C1 segment of cervical spinal cord (tissue), 14 donors: ENCODE measurements around the gene UBE2A.

Experiments used
- DNase-seq, 14 donors: peaks; one replicate each; lab custom pipeline; 2025; lab: John Stamatoyannopoulos, UW

The UBE2A gene

DNA sequence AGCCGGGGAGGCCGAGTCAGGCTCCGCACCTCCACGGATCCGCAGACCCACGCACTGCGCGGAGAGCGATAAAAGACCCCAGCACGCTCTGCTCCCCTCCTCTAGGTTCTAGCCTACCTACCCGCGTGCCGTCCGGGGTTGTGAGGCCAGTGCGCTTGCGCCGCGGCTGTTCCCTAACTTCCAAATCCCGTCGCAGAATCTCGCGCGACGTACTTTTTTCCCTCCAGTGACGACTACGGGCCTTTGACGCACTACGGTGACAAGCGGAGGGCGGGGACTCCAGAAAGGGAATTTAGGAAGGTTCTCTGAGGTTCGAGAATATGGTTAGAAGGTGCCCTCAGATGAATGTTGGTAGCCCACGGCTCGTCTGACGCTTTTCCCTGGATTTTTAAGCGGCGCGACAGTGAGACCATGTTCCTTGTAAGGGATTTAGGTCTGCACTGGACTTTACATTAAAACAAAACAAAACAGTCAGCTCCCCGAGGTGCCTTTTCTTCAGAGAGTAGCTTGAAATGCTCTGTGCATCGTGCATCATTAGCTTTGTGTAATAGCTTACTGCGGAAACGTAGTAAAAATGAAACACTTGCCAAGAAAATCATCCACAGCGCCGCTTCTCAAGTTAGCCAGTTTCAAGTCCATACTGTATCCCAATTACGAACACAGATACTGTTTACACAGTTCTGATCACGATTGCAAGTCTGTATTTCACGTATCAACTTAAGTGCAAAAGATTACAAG lies 32.1 kb downstream of the UBE2A start, which contains the start of gene NKRF:
NKRF (minus strand) TSS at position 145 of the 738 bp plus-strand sequence.
- DNase-seq, result peak; percentile 12 to 87 (median 74)

GRCh38 chrX:119607018-119607389 lies 32.6 kb downstream of the UBE2A start:
- DNase-seq, result no peak

GRCh38 chrX:119614776-119615175 lies 40.4 kb downstream of the UBE2A start:
- DNase-seq, result no peak

GRCh38 chrX:119617517-119618164 lies 43.3 kb downstream of the UBE2A start:
- DNase-seq, result no peak

DNA sequence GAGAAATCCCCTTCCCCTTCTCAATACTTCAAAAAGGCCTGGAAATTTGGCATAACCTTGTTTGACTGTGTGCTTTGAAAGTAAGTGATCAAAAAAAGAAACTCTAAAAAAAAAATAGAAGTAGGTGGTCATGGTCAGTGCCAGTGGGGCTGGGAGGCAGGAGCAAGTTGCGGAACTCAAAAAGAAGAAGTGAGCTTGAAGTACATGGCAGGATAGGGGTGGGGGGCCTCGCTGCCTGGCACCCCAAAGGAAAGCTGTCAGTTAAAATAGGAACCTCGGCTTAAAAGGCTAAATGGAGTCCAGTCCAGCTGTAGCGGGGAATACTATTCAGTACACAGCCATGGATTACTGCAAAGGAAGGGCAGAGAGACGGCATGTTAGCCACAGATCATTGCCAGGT lies 44.1 kb downstream of the UBE2A start:
- peak in 4 of 14 donors; percentile 5 to 18 (median 7) for DNase-seq

GRCh38 chrX:119622356-119623232 lies 48.2 kb downstream of the UBE2A start:
- DNase-seq, result no peak

DNA sequence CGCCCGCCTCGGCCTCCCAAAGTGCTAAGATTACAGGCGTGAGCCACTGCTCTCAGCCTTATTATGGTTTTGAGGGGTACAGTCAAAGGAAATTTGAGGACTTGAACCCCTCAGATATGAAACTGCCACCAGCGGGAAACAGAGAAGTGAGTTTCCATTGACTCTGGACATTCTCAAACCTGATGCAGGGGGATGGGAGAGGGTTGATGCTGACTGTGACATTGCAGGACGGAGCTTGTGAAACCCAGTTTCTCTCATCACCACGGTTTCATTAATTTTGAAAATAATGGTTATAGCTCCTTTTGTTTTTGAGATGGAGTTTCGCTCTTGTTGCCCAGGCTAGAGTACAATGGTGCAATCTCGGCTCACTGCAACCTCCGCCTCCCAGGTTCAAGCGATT lies 50.1 kb downstream of the UBE2A start:
- no peak for DNase-seq

DNA sequence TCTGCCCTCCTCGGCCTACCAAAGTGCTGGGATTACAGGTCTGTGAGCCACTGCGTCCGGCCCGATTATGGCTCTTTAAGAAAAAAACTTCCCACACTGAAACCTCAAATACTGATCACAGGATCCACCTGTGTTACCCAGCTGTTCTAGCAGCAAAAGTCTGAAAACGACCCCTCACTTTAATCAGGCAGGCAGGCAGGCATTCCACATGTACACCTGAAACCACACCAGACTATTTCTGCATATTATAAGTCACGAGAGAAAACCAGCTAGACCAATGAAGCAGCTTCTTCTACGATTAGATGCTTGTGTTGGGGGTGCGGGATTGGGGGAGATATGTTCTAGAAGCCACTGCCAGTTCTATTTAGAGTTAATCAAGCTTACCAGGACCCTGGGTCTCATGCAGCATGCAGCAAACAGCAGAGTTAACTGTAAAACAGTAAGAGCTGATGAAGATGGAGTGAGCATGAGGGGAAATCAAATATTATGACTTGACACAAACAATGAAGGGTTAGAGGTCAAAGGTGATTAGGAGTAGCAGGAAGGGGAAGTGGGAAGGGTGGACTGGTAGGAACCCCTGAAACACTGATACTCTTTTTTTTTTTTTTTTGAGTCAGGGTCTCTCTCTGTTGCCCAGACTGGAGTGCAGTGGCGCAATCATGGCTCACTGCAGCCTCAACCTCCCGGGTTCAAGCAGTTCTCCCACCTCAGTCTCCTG lies 50.7 kb downstream of the UBE2A start:
- no peak for DNase-seq

- no peak for DNase-seq
Measured at GRCh38 chrX:119625843-119626242, 51.5 kb downstream of the UBE2A start.
